ENCODE data around the gene PLA2G4E.

PLA2G4E gene

DNA sequence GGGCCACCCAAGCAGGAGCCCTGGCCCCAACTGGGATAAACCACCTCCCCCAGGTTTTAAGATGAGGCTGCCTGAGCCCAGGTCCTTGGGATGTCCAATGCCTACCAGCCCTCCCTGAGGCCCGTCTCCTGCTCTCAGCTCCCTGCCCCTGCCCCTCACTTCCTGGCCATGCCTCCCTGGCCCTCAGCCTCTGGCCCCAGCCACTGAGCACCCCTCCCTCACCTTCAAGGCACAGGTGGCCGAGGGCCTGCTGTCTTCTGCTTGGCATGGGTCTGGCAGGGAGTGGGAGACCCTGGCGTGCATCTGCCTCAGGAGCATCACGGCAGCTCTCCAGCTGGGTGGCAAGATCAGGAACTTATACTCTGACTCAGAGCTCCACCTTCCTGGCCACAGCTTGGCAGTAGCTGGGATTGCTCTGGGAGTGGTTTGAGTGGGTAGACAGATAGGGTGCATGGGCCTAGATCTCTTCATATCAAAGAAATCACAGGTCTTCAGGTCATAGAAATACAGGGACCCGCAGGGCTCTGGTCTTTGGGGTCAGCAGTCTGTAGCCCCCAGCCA lies at the start of gene PLA2G4E:
PLA2G4E (minus strand) TSS at position 330 of the 561 bp plus-strand sequence; CDS start at position 318, 12 bp downstream.
- DNase-seq (ENCODE audit: low spot score), result no peak

DNA sequence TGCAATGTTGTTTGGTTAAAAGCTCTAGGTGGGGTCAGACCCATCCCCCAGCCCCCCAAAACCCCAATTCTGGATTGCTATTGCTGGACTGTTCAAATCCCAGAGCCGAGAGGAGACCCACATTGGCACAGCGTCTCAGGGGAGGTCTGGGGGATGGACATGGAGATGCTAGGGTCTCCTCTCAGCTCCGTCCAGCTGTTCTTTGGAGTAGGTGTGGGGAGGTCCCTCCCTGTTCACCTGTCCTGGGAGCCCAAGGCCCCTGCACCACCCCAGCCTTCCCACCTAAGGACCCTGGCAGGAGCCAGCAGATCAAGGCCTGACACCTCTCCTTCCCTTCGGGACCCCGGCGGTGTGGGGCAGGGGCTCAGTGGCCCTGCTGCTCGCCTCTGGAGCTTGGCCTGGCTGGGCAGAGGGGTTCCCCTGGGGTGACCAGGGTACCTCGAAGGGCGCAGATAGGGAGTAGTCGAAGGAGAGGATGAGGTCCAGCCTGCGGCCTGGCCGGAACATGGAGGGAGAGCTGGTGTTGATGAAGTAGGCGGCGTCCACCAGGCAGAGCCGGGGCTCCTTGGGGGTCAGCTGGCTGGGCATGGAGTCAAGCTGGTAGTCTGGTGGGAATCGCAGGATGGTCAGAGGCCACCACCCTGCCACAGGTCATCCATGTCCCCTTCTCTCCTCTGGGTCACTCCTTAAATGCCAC lies 49.6 kb upstream of the PLA2G4E start:
- DNase-seq (ENCODE audit: low spot score), result no peak

- DNase-seq (ENCODE audit: low spot score), result no peak
Measured at GRCh38 chr15:42069496-42070278, 48.8 kb upstream of the PLA2G4E start.

DNA sequence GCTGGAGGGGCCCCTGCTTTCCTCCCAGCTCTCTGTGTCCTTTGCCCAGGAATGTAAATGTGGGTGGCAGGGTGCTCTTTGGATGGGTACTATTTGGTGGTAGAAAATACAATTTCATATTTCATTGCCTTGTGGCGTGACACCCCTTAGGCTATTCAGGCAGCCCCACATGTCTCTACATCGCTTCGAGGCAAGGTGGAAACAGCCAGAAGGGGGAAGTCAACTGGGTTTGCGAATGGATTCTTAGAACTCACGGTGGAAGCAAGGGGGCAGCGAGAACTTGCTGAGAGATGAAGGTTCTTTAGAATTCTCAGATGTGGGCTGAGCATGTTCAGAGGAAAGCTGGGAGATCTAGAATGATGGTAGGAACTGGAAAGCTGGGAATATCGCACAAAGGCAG lies 48.2 kb upstream of the PLA2G4E start:
- no peak for DNase-seq (ENCODE audit: low spot score)

GRCh38 chr15:42068601-42069000 lies 47.8 kb upstream of the PLA2G4E start:
- no peak for DNase-seq (ENCODE audit: low spot score)

- no peak for DNase-seq (ENCODE audit: low spot score)
Measured at GRCh38 chr15:42066764-42067415, 46.0 kb upstream of the PLA2G4E start.

DNA sequence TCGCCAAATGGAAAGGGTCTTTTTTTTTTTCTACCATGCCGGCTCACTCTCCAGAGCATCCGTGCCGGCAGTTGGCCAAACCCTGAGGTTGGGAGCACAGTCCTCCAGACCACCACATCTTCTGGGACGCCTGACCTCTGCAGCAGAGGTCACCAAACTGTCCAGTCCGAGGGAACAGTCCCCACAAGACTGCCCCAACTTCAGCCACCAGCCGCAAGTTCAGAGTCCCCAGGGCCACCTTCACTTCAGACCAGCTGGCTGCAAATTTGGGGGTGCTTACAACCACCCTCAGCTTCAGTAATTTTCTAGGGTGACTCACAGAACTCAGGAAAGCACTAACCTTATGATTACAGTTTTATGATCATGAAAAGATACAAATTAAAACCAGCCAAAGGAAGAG lies 44.6 kb upstream of the PLA2G4E start:
- no peak for DNase-seq (ENCODE audit: low spot score)

GRCh38 chr15:42065033-42065432 lies 44.2 kb upstream of the PLA2G4E start:
- DNase-seq (ENCODE audit: low spot score), result peak; percentile 49

DNA sequence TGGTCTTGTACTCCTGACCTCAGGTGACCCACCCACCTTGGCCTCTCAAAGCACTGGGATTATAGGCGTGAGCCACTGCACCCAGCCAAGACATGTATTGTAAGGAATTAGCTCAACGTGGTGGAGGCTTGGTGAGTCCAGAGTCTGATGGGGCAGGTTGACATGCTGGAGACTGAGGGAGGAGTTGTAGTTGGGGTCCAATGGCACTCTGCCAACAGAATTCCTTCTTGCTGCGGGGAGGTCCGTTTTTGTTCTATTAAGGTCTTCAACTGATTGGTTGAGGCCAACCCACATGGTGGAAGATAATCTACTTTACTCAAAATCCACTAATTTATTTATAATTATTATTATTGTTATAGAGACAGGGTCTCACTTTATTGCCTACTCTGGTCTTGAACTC lies 43.4 kb upstream of the PLA2G4E start:
- DNase-seq (ENCODE audit: low spot score), result no peak

GRCh38 chr15:42063122-42063848 lies 42.4 kb upstream of the PLA2G4E start:
- no peak for DNase-seq (ENCODE audit: low spot score)

GRCh38 chr15:42062284-42062806 lies 41.5 kb upstream of the PLA2G4E start:
- no peak for DNase-seq (ENCODE audit: low spot score)

DNA sequence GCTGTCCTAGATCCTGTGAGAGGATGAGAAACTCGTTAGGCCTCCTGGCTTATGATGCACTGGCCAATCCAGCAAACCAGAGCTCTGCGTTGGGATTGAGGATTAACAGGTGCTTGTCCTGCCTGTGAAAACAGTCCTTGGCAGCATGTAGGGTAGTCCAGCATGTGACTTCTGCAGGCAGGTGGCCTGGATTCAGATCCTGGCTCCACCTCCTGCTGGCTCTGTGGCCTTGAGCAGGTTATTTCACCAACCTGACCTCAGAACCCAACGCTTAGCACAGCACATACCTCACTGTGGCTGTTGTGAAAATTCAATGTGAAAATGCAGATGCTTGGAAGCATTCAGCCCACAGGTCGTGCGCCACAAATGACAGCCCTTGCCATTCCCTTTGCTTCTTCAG lies 40.0 kb upstream of the PLA2G4E start:
- DNase-seq (ENCODE audit: low spot score), result no peak

DNA sequence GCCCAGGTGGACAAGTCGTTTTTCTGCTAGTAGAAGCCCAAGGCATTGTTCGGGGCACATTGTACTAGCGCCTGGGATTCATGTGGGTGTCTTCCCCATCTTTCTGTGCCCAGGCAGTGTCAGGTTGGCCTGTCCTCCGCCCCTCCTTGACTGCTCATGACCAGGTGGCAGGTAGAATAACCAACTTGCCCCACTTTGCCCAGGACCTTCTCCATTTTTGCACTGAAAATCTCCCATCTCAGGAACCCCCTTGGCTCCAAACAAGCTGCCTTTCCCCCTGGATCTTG lies 39.6 kb upstream of the PLA2G4E start:
- no peak for DNase-seq (ENCODE audit: low spot score)

- DNase-seq (ENCODE audit: low spot score), result peak; percentile 44
Measured at GRCh38 chr15:42059661-42060476, 39.0 kb upstream of the PLA2G4E start.

DNA sequence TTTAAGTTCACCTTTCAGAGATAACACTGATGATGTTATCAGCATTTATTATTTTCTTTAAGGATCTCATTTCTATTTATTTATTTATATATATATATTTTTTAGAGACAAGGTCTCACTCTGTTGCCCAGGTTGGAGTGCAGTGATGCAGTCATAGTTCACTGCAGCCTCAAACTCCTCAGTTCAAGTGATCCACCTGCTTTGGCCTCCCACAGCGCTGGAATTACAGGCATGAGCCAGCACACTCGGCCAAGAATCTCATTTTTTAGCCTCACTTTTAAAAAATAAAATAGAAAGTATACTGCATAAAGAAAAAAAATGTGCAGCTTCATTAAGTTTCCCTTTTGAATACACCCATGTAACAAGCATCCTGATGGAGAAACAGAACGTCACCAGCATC lies 37.9 kb upstream of the PLA2G4E start:
- no peak for DNase-seq (ENCODE audit: low spot score)

- no peak for DNase-seq (ENCODE audit: low spot score)
Measured at GRCh38 chr15:42057799-42058646, 37.2 kb upstream of the PLA2G4E start.

DNA sequence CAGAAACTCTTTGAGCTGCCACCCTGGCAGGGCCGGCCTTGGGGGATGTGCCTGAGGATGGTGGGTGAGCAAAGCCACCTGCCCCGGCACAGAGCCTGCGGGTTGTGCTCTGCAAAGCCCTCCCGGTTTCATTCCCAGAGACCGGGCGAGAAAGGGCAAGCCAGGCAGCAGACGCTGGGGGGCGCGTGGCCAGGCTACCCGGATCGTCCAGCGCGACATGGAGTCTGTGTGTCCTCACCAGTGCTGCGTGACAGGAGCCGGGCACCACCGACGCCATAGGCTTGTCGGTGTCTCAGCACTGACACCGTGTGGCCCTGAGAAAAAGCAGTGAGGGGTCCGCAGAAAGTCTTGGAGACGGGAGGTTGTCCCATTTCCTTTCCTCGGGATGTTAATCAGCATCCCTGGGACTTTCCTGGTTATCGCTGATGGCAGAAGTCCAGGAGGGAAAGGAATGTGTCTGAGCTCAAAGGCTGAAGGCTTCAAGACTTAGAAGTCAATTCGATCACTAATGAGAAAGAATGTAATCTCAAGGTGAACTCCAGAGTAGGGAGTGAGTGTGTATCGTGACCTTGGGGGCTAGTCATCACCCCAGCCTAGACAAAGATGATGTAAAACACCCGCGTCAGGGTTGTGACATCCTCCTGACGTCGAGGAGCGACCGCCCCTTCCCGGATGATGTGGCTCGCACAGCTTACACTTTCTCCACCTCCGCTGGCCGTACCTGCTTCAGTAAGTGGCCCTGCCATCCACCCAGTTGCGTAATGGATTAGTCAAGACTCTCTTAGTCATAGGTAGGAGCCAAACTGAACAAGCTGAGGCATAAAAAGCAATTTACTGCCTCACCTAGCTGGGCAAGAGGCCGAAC lies 36.3 kb upstream of the PLA2G4E start:
- DNase-seq (ENCODE audit: low spot score), result peak; percentile 98

DNA sequence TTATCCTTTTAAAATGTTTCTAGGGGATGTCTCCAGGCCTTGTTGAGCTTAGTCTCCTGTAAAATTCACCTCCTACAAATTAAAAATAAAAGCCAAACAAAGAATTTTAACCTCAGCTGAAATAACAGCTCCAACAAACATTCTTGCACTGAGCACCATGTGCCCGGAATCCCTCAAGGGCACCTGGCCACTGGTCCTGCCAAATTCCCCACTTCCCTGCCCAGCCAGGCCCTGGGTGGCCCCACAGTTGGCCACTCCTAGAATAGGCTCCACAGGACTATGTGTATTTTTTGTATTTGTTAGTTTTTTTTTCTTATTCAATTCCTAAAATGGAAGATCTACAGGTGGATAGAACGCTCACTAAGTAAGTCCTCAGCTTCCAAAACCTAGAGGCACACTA lies 33.1 kb upstream of the PLA2G4E start:
- no peak for DNase-seq (ENCODE audit: low spot score)

DNA sequence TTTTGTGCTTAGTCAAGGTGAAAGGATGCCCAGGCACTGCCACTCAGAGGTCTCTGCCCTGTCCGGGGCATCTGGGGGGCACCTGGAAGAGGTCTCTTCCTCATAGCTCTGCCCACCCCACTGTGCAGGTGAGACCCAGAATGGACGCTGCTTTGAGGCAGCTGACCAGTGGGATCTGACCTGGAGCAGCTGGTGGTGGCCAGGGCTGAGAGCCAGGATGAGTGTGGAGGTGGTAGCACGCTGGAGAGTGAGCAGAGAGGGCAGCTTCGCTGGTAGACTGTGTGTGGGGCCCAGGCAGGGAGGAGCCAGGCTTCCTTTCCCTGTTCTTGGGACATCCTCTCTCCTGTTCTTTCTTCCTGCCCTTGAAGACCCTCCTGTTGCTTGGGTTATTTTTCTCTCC lies 32.2 kb upstream of the PLA2G4E start:
- DNase-seq (ENCODE audit: low spot score), result no peak
